HL-60 (cell line): ENCODE measurements around the gene OSBPL6.

ENCODE experiments used
- CTCF ChIP-seq: IDR thresholded peaks from one replicate; pipeline ENCODE4 v1.5.1; 2011; ENCODE audit warnings: low read length, control low read depth, inconsistent platforms; ENCODE audit not compliant: insufficient read depth
- TF ChIP-seq, protein P1 (sequence below): IDR thresholded peaks from 2 replicates; pipeline ENCODE4 v1.6.1; 2012; ENCODE audit warnings: low read depth; ENCODE audit not compliant: insufficient replicate concordance

DNA sequence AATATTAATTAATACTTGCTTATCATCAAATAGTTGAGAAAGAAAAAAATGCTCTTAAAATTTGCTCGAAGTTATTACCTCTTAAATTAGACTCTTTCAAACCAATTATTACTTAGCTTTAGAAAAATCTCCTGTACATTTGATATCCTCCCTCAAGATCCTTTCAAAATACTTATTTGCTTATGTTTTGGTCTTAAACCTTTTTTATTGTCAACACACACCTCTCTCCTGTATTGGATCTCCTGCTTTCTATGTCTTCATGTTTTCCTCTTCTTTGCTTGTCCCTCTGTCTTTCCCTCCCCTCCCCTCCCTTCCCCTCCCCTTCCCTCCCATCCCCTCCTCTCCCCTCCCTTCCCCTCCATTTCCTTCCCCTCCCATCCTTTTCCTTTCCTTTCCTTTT lies 14.0 kb downstream of the OSBPL6 start:
- TF ChIP-seq CTCF, result no peak
- TF ChIP-seq, protein P1, sequence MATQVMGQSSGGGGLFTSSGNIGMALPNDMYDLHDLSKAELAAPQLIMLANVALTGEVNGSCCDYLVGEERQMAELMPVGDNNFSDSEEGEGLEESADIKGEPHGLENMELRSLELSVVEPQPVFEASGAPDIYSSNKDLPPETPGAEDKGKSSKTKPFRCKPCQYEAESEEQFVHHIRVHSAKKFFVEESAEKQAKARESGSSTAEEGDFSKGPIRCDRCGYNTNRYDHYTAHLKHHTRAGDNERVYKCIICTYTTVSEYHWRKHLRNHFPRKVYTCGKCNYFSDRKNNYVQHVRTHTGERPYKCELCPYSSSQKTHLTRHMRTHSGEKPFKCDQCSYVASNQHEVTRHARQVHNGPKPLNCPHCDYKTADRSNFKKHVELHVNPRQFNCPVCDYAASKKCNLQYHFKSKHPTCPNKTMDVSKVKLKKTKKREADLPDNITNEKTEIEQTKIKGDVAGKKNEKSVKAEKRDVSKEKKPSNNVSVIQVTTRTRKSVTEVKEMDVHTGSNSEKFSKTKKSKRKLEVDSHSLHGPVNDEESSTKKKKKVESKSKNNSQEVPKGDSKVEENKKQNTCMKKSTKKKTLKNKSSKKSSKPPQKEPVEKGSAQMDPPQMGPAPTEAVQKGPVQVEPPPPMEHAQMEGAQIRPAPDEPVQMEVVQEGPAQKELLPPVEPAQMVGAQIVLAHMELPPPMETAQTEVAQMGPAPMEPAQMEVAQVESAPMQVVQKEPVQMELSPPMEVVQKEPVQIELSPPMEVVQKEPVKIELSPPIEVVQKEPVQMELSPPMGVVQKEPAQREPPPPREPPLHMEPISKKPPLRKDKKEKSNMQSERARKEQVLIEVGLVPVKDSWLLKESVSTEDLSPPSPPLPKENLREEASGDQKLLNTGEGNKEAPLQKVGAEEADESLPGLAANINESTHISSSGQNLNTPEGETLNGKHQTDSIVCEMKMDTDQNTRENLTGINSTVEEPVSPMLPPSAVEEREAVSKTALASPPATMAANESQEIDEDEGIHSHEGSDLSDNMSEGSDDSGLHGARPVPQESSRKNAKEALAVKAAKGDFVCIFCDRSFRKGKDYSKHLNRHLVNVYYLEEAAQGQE, result no peak
